ENCODE measurements around the gene GNAT1.
A peak's percentile ranks its signal among the peaks of the same experiment; 100 is the strongest.

The GNAT1 gene

DNA sequence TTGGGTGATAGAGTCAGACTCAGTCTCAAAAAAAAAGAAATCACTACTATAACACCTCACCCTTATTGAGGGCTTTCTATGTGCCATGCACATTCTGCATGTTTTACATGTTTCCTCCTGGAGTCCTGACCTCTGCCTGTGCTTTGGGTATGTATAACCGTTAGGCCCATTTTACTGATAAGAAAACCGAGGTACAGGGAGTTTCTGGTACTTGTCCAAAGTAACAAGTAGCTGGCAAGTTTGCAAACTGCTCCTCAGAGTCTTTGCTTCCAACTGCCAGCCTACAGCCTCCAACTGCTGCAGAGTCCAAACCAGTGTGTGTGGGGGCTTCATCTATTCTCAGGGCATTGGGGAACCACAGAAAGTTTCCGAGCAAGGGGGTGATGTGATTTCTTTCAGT lies 40.9 kb downstream of the GNAT1 start:
- Histone ChIP-seq H3K36me3 (no peaks in the 10 kb centered on the region), H3K4me3 (no peak overlapping the region), H3K9me3 (no peaks in the 10 kb centered on the region), H3K4me1 (peaks cover 0 to 30% (median 11%) of the 10 kb centered on the region in 4 donors), H3K27ac (no peak overlapping the region), H3K27me3 (no peaks in the 10 kb centered on the region)
- intact Hi-C loops (cut with DNase I; ENCODE audit: low total_unique reads): no loop called here
- TF ChIP-seq, protein P1, sequence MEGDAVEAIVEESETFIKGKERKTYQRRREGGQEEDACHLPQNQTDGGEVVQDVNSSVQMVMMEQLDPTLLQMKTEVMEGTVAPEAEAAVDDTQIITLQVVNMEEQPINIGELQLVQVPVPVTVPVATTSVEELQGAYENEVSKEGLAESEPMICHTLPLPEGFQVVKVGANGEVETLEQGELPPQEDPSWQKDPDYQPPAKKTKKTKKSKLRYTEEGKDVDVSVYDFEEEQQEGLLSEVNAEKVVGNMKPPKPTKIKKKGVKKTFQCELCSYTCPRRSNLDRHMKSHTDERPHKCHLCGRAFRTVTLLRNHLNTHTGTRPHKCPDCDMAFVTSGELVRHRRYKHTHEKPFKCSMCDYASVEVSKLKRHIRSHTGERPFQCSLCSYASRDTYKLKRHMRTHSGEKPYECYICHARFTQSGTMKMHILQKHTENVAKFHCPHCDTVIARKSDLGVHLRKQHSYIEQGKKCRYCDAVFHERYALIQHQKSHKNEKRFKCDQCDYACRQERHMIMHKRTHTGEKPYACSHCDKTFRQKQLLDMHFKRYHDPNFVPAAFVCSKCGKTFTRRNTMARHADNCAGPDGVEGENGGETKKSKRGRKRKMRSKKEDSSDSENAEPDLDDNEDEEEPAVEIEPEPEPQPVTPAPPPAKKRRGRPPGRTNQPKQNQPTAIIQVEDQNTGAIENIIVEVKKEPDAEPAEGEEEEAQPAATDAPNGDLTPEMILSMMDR (IDR thresholded peaks at IDR 0.05): no peak
- no peak for DNase-seq

DNA sequence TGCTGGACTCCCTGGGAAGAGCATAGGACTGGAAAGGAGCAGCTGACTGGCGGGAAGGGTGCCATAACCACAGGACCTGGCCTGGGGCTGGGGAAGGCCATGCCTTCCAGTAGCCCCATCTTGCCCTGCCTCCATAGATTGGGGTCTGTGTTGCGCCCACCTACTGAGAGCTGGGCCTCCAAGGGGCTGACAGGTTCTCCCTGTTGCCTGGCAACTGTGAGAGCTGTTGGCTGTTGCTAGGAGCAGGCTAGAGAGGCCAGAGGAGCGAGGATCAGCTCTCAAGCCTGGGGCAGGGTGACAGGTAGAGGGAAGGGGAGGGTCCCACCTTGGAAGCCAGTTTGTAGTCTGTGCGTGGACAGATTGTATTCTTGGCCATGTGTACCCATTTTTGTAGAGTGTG lies 41.8 kb downstream of the GNAT1 start:
- H3K4me1 ChIP-seq: peaks cover 0 to 32% (median 6%) of the 10 kb centered on the region in 4 donors
- no peak overlapping the region for H3K4me3 ChIP-seq
- H3K27ac ChIP-seq: no peak overlapping the region
- TF ChIP-seq, protein P1 (IDR thresholded peaks at IDR 0.05): no peak
- no peaks in the 10 kb centered on the region for H3K9me3 ChIP-seq
- intact Hi-C loops (cut with DNase I; ENCODE audit: low total_unique reads): no loop called here
- no peak for DNase-seq
- no peaks in the 10 kb centered on the region for H3K36me3 ChIP-seq
- H3K27me3 ChIP-seq: no peaks in the 10 kb centered on the region

DNA sequence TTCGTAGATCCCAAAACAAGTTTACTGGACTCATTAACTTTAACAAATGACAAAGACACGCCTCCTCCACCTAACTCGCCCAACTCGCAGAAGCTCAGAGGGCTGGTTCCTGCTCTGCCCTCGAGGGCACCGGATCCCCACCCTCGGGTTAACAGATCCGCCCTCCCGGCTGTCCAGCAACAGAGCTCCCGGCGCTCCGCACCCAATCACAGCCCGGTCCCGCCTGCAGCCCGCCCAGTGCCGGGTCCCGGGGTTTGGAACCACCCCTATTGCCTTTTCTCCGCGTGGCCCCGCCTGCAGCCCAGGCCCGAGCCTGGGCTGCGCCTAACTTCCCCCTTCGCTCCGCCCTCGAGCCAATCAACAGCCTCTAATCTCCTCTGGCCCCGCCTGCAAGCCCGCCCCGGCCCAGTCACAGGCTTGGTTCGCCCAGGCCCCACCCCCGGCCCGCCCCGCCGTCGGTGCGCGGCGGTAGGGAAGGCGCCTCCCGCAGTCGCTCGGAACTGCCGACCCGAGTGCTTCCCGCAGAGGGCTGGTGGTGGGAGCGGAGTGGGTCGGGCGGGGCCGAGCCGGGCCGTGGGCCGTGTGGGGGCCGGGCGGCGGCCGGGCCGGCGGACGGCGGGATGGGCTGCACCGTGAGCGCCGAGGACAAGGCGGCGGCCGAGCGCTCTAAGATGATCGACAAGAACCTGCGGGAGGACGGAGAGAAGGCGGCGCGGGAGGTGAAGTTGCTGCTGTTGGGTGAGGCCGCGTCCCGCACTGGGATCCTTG lies 44.5 kb downstream of the GNAT1 start, which contains the start of gene GNAI2:
Gene GNAI2 (plus strand): TSS at position 489 of the 768 bp plus-strand sequence. CDS start 132 bp downstream, at position 621.
- Histone ChIP-seq H3K27ac (peak within 1 kb of the TSS; percentile 90 to 92), H3K27me3 (no peaks in the 10 kb centered on the region), H3K4me3 (peak within 1 kb of the TSS; percentile 82 to 87), H3K36me3 (peaks cover 0 to 13% (median 0%) of the 10 kb centered on the region in 3 donors), H3K4me1 (peaks cover 0 to 51% (median 30%) of the 10 kb centered on the region in 4 donors), H3K9me3 (no peaks in the 10 kb centered on the region)
- intact Hi-C loops (cut with DNase I; ENCODE audit: low total_unique reads): no loop called here
- DNase-seq: peak; percentile 99 to 100
- TF ChIP-seq, protein P1 (IDR thresholded peaks at IDR 0.05): no peak

DNA sequence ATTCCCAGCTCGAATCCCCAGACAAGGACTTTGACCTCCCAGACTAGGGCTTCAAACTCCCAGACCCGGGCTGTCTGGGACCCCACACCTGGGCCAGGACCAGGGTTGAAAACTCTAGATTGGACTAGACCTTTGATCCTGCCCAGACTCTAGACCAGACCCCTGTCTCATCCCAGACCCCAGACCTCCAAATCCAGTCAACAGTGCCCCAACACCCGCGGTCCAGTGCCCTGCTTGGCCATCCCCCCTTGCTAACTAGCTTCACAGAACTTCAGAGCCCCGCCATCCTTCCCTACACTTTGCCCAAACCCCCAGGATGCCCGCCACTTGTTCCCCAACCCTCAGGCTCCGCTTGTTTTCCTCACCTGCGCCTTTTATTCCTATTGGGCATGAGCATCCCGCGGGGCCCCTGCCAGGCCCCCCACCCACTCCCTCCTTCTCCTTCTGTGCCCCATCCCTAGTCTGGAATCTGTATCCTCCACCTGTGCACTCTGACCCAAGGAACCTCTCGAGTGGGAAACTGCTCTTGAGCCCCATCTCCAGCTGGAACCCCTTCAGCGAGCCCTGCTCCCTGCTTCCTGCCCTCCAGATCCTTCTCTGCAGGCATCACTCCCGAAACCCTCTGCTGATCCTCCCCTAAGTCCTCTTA lies 45.2 kb downstream of the GNAT1 start:
- Histone ChIP-seq H3K27me3 (no peaks in the 10 kb centered on the region), H3K27ac (peak overlapping the region; percentile 86 to 92), H3K9me3 (no peaks in the 10 kb centered on the region), H3K36me3 (peaks cover 0 to 13% (median 0%) of the 10 kb centered on the region in 3 donors), H3K4me3 (peak overlapping the region; percentile 82 to 87), H3K4me1 (peaks cover 0 to 58% (median 37%) of the 10 kb centered on the region in 4 donors)
- TF ChIP-seq, protein P1 (IDR thresholded peaks at IDR 0.05): no peak
- no peak for DNase-seq
- intact Hi-C loops (cut with DNase I; ENCODE audit: low total_unique reads): no loop called here

DNA sequence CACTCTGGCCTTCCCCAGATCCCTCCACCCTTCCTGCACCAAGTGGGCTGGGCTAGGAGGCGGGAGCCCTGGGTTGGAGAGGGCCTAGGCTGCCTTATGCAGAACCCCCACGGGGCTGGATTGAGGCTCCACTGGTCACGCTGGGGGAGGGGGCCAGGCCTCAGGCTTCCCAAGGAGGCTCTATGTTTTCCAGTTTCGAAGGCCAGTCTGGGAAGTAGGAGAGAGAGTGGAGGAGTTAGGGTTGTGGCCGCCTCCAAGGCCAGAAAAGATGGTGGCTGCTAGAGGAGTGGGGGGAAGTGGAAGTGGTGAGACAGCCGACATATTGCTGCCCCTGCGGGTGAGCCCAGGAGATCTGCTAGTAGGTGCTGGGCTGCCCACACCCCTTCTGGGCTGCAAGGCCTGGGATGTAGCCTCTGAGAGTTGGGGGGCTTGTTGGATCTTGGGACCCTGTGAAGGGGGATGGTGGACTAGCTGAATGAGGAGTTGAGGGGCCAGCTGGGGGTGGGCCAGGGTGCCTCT lies 45.8 kb downstream of the GNAT1 start:
- peak overlapping the region; percentile 82 to 87 for H3K4me3 ChIP-seq
- no peaks in the 10 kb centered on the region for H3K27me3 ChIP-seq
- peaks cover 0 to 13% (median 0%) of the 10 kb centered on the region in 3 donors for H3K36me3 ChIP-seq
- peaks cover 0 to 64% (median 43%) of the 10 kb centered on the region in 4 donors for H3K4me1 ChIP-seq
- TF ChIP-seq, protein P1 (IDR thresholded peaks at IDR 0.05): no peak
- no peaks in the 10 kb centered on the region for H3K9me3 ChIP-seq
- H3K27ac ChIP-seq: peak overlapping the region; percentile 86 to 92
- intact Hi-C loops (cut with DNase I; ENCODE audit: low total_unique reads): no loop called here
- peak in 1 of 2 donors; percentile 76 for DNase-seq
